PC-3 (cell line): ENCODE data around the gene ST6GALNAC3.

Experiments used
- CTCF ChIP-seq: fragments of 300-600 bp; sonication (generic); conservative IDR thresholded peaks from 2 replicates; pipeline ENCODE4 v1.5.1; 2017; ENCODE audit warnings: antibody characterized with exemption, low read depth, mild to moderate bottlenecking, low read length
- EZH2 ChIP-seq: fragments of 300-600 bp; sonication (generic); IDR thresholded peaks from one replicate; pipeline ENCODE4 v1.6.1; 2017; ENCODE audit warnings: antibody characterized with exemption, mild to moderate bottlenecking, low read length; ENCODE audit not compliant: unreplicated experiment
- EZH2phosphoT487 ChIP-seq: fragments of 300-600 bp; sonication (generic); IDR thresholded peaks from 2 replicates; pipeline ENCODE4 v1.6.1; 2018; ENCODE audit warnings: mild to moderate bottlenecking, antibody characterized with exemption, low read length, borderline replicate concordance

- TF ChIP-seq CTCF, result no peak
- TF ChIP-seq EZH2, result no peak
- TF ChIP-seq EZH2phosphoT487, result no peak
Observed at GRCh38 chr1:76054359-76054758, 20.2 kb upstream of the ST6GALNAC3 start.
